Hair follicle dermal papilla cell (primary cell): ENCODE results near the gene FAM90A26. TPM values are rescaled to one million over a fixed set of nuclear protein-coding genes. Genes with fewer than 3 reads are reported as not detected.

Source experiments
- total RNA-seq: library from RNA; depleted of rRNA; stranded (reverse); fragments of >200 nt; gene quantifications from 2 replicates; pipeline ENCODE4 v1.2.3, GENCODE V29; 2012

The FAM90A26 gene
- not detected in 2 replicates for total RNA-seq

GRCh38 chr4:9169791-9170459 is at the start of gene FAM90A26:
TSS of gene FAM90A26 (plus strand) at chr4:9170409. CDS start at chr4:9173173, 2,764 bp downstream.

GRCh38 chr4:9210357-9210756 is 40.1 kb downstream of the FAM90A26 start, which contains the start of gene USP17L10:
TSS of gene USP17L10 (plus strand) at chr4:9210657. CDS start at chr4:9210657, 0 bp downstream.

GRCh38 chr4:9215105-9215504 is 44.9 kb downstream of the FAM90A26 start, which contains the start of gene USP17L11:
TSS of gene USP17L11 (plus strand) at chr4:9215405. CDS start at chr4:9215405, 0 bp downstream.

GRCh38 chr4:9219852-9220251 is 49.6 kb downstream of the FAM90A26 start, which contains the start of gene USP17L12:
TSS of gene USP17L12 (plus strand) at chr4:9220152. CDS start at chr4:9220152, 0 bp downstream.

GRCh38 chr4:9224596-9224995 is 54.4 kb downstream of the FAM90A26 start, which contains the start of gene USP17L13:
TSS of gene USP17L13 (plus strand) at chr4:9224896. CDS start at chr4:9224896, 0 bp downstream.

Other genes starting within 250 kb of the FAM90A26 start
- gene USP17L10, start 40.2 kb downstream of the FAM90A26 start, total RNA-seq, result not detected in 2 replicates
- gene USP17L11, start 45.0 kb downstream of the FAM90A26 start, total RNA-seq, result not detected in 2 replicates
- gene USP17L12, start 49.7 kb downstream of the FAM90A26 start, total RNA-seq, result not detected in 2 replicates
- not detected in 2 replicates for gene USP17L13, start 54.5 kb downstream of the FAM90A26 start, total RNA-seq
- gene USP17L15, start 64.0 kb downstream of the FAM90A26 start, total RNA-seq, result not detected in 2 replicates
- gene USP17L17, start 73.5 kb downstream of the FAM90A26 start, total RNA-seq, result not detected in 2 replicates
- not detected in 2 replicates for gene USP17L18, start 78.2 kb downstream of the FAM90A26 start, total RNA-seq
- gene USP17L19, start 83.0 kb downstream of the FAM90A26 start, total RNA-seq, result not detected in 2 replicates
- gene USP17L20, start 87.7 kb downstream of the FAM90A26 start, total RNA-seq, result not detected in 2 replicates
- not detected in 2 replicates for gene USP17L21, start 92.5 kb downstream of the FAM90A26 start, total RNA-seq
- gene USP17L22, start 97.2 kb downstream of the FAM90A26 start, total RNA-seq, result not detected in 2 replicates
- gene USP17L24, start 154.8 kb downstream of the FAM90A26 start, total RNA-seq, result not detected in 2 replicates
- not detected in 2 replicates for gene USP17L25, start 159.5 kb downstream of the FAM90A26 start, total RNA-seq
- gene USP17L26, start 164.2 kb downstream of the FAM90A26 start, total RNA-seq, result not detected in 2 replicates
- gene USP17L5, start 169.0 kb downstream of the FAM90A26 start, total RNA-seq, result not detected in 2 replicates
- not detected in 2 replicates for gene USP17L27, start 173.7 kb downstream of the FAM90A26 start, total RNA-seq
- gene USP17L28, start 178.5 kb downstream of the FAM90A26 start, total RNA-seq, result not detected in 2 replicates
- not detected in 2 replicates for gene USP17L29, start 183.2 kb downstream of the FAM90A26 start, total RNA-seq
- not detected in 2 replicates for gene USP17L30, start 192.7 kb downstream of the FAM90A26 start, total RNA-seq